Pancreas (tissue), 10 donors: ENCODE data around the gene SPEG. TPM values are rescaled to one million over a fixed set of nuclear protein-coding genes. Genes with fewer than 3 reads are reported as not detected.

Experiments used
- ATAC-seq, 4 donors: fragments of 200-7000 bp; cut with Tn5 transposase; one replicate each; pipeline versions ENCODE4 v1.8.0 to v1.9.1; 2020; ENCODE audit warnings: mild to moderate bottlenecking in 4 of 4, moderate library complexity in 4 of 4
- DNase-seq, 6 donors: peaks; one replicate each; pipeline ENCODE4 v3.0.0-alpha.2; 2020
- FAIRE-seq: peaks from 2 replicates; lab custom pipeline; 2012; peaks lifted over from hg19 to GRCh38; lab: Jason Lieb, UNC
- H3K27ac ChIP-seq, 4 donors: fragments of 200-600 bp; sonication (generic); 1 replicate in 3 of 4; 2 replicates in 1 of 4; pipeline versions ENCODE4 v1.5.0 to v1.8.0; 2020
- H3K27me3 ChIP-seq, 4 donors: fragments of 200-600 bp; one replicate each; pipeline ENCODE4 v1.8.0; 2021
- H3K36me3 ChIP-seq, 3 donors: fragments of 200-600 bp; sonication (generic) in 1 of 3; one replicate each; pipeline versions ENCODE4 v1.5.0 to v1.8.0; 2020 to 2021
- H3K4me1 ChIP-seq, 3 donors: fragments of 200-600 bp; one replicate each; pipeline ENCODE4 v1.8.0; 2021
- H3K4me3 ChIP-seq, 4 donors: fragments of 200-600 bp; sonication (generic) in 2 of 4; one replicate each; pipeline versions ENCODE4 v1.5.0 to v1.8.0; 2020 to 2021
- H3K9me3 ChIP-seq, 4 donors: fragments of 200-600 bp; one replicate each; pipeline ENCODE4 v1.8.0; 2021
- WGBS, 2 donors: extraction: QIAGEN DNeasy Blood & Tissue Kit; methylation state at CpG; one replicate each; pipeline ENCODE4 v1.1.7; 2013; 5-methylcytosine and 5-hydroxymethylcytosine counted together
- intact Hi-C, 3 donors: fragments of 100-400 bp; cut with DNase I; formaldehyde crosslinking; loops; one replicate each; pipeline versions ENCODE4 v1.11.1 to v1.14.2; 2022
- polyA plus RNA-seq, 2 donors: library from polyadenylated mRNA; stranded (reverse); fragments of 200-250 nt; gene quantifications; one replicate each; pipeline ENCODE4 v1.2.3, GENCODE V29; 2013
- total RNA-seq, 6 donors: library from RNA; stranded (reverse); fragmentation: NEBNext Ultra II Directional in 4 of 6; extraction: Animal tissue kit (Norgen Biotek cat#: 25700) in 4 of 6; gene quantifications; one replicate each; pipeline versions ENCODE4 v1.2.1 to v1.2.4, GENCODE V29; 2021 to 2023
- TF ChIP-seq, protein P1 (sequence below), 4 donors: fragments of 200-600 bp; sonication (generic) in 3 of 4; IDR thresholded peaks; one replicate each; pipeline versions ENCODE4 v1.5.0 to v1.8.0; 2021; ENCODE audit warnings: antibody characterized with exemption in 4 of 4
- donor health status: healthy with polysubstance abuse.
- donor health status: DM: no; HTN: no; CAD: no; lungs with moderate emphysema.
- donor health status: DM: no; HTN: no; CAD: no.
- donor health status: control.
- donor health status: control.
- donor health status: Bipolar disorder and iron deficiency.
- donor health status: DM: yes; HTN: yes; CAD: no.
- donor health status: DM: no; HTN: no; CAD: no.
- donor health status: DM: no; HTN: no; CAD: no.
- donor health status: DM: yes; HTN: yes; CAD: no.

SPEG gene
- total and polyA plus RNA-seq, 8 donors: 2.6 to 33.3 (median 4.2) TPM

DNA sequence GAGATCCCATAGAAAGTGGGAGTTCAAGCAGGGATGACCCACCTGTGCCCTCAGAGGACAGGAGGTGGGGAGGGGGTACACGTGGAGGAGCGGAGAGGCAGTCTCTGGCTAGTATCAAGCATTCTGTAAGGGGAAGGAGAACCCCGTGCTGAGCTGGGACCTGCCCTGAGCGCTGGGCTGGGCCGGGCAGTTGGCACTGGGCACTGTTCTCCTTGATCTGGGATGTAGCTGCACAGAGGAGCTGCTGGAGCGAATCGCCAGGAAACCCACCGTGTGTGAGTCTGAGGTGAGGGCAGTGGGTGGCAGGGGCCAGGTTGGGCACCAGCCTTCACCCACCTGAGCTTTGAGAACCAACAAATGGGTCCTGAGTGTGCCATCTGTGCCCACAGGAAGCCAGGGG, 44.3 kb downstream of the SPEG start:
- Histone ChIP-seq H3K4me3 (no peak overlapping the region), H3K4me1 (no peaks in the 10 kb centered on the region), H3K27ac (no peak overlapping the region), H3K9me3 (no peaks in the 10 kb centered on the region), H3K36me3 (no peaks in the 10 kb centered on the region), H3K27me3 (peaks cover 0 to 3% (median 0%) of the 10 kb centered on the region in 4 donors)
- 54 to 64% methylated on average over 8 of the region's 8 CpGs for WGBS, 2 donors
- peak in 1 of 6 donors; percentile 35 for DNase-seq
- ATAC-seq: no peak
- no peak for FAIRE-seq
- intact Hi-C loops: loop anchor here in 1 of 3 donors (5.0 kb wide), 1 partner anchor 48 kb away; no protein-coding TSS in a partner anchor
- TF ChIP-seq, protein P1, sequence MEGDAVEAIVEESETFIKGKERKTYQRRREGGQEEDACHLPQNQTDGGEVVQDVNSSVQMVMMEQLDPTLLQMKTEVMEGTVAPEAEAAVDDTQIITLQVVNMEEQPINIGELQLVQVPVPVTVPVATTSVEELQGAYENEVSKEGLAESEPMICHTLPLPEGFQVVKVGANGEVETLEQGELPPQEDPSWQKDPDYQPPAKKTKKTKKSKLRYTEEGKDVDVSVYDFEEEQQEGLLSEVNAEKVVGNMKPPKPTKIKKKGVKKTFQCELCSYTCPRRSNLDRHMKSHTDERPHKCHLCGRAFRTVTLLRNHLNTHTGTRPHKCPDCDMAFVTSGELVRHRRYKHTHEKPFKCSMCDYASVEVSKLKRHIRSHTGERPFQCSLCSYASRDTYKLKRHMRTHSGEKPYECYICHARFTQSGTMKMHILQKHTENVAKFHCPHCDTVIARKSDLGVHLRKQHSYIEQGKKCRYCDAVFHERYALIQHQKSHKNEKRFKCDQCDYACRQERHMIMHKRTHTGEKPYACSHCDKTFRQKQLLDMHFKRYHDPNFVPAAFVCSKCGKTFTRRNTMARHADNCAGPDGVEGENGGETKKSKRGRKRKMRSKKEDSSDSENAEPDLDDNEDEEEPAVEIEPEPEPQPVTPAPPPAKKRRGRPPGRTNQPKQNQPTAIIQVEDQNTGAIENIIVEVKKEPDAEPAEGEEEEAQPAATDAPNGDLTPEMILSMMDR (IDR thresholded peaks at IDR 0.05): no peak

DNA sequence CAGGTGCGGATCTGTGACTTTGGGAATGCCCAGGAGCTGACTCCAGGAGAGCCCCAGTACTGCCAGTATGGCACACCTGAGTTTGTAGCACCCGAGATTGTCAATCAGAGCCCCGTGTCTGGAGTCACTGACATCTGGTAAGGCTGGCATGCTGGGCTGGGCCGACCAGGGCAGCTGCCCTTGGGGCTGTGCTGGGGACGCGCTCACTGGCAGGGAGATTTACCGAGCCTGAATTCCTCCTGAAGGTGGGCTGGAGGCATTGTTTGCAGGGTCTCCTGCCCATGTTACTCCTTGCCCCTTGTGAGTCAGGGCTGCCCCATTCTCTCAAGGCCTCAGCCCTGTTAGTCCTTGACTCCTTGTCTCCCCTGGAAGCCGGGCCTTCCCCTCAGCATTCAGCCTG, 45.4 kb downstream of the SPEG start:
- H3K4me3 ChIP-seq: no peak overlapping the region
- 75 to 83% methylated on average over 8 of the region's 8 CpGs for WGBS, 2 donors
- peaks cover 0 to 9% (median 0%) of the 10 kb centered on the region in 4 donors for H3K27me3 ChIP-seq
- H3K4me1 ChIP-seq: peaks cover 0 to 7% (median 6%) of the 10 kb centered on the region in 3 donors
- intact Hi-C loops: no loop called here
- ATAC-seq (no peak), FAIRE-seq (no peak), DNase-seq (peak in 2 of 6 donors; percentile 6 to 47)
- TF ChIP-seq, protein P1 (IDR thresholded peaks at IDR 0.05): no peak
- H3K9me3 ChIP-seq: no peaks in the 10 kb centered on the region
- no peak overlapping the region for H3K27ac ChIP-seq
- H3K36me3 ChIP-seq: no peaks in the 10 kb centered on the region

DNA sequence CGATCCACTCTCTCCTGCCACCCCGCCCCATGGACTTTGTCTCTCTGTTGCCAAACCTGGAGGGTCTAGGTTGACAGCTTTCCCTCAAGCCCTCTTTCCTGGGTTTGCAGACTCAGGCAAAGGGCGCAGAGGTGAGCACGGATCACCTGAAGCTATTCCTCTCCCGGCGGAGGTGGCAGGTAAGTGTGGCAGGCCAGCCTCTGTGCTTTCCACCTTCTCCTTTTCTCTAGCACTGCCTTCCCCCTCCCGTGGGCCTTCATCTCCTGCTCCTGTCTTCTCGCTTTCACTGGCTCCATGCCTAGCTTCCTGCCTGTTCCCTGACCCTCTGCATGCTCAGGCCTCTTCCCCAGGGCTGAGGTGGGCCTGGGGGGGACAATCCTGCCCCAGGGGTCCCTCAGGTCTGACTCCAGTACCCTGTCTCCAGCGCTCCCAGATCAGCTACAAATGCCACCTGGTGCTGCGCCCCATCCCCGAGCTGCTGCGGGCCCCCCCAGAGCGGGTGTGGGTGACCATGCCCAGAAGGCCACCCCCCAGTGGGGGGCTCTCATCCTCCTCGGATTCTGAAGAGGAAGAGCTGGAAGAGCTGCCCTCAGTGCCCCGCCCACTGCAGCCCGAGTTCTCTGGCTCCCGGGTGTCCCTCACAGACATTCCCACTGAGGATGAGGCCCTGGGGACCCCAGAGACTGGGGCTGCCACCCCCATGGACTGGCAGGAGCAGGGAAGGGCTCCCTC, 48.2 kb downstream of the SPEG start:
- H3K4me3 ChIP-seq: no peak overlapping the region
- FAIRE-seq (no peak), ATAC-seq (no peak), DNase-seq (peak in 2 of 6 donors; percentile 18 to 70)
- WGBS, 2 donors: 69 to 77% methylated on average over 17 of the region's 17 CpGs
- H3K36me3 ChIP-seq: no peaks in the 10 kb centered on the region
- intact Hi-C loops: no loop called here
- peaks cover 0 to 9% (median 0%) of the 10 kb centered on the region in 4 donors for H3K27me3 ChIP-seq
- TF ChIP-seq, protein P1 (IDR thresholded peaks at IDR 0.05): no peak
- no peak overlapping the region for H3K27ac ChIP-seq
- H3K4me1 ChIP-seq: peaks cover 0 to 7% (median 6%) of the 10 kb centered on the region in 3 donors
- no peaks in the 10 kb centered on the region for H3K9me3 ChIP-seq

DNA sequence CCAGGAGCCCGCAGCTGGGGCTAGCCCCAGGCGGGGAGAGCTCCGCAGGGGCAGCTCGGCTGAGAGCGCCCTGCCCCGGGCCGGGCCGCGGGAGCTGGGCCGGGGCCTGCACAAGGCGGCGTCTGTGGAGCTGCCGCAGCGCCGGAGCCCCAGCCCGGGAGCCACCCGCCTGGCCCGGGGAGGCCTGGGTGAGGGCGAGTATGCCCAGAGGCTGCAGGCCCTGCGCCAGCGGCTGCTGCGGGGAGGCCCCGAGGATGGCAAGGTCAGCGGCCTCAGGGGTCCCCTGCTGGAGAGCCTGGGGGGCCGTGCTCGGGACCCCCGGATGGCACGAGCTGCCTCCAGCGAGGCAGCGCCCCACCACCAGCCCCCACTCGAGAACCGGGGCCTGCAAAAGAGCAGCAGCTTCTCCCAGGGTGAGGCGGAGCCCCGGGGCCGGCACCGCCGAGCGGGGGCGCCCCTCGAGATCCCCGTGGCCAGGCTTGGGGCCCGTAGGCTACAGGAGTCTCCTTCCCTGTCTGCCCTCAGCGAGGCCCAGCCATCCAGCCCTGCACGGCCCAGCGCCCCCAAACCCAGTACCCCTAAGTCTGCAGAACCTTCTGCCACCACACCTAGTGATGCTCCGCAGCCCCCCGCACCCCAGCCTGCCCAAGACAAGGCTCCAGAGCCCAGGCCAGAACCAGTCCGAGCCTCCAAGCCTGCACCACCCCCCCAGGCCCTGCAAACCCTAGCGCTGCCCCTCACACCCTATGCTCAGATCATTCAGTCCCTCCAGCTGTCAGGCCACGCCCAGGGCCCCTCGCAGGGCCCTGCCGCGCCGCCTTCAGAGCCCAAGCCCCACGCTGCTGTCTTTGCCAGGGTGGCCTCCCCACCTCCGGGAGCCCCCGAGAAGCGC, 49.1 kb downstream of the SPEG start:
- 20 to 22% methylated on average over 43 to 58 of the region's 58 CpGs for WGBS, 2 donors
- Histone ChIP-seq H3K9me3 (no peaks in the 10 kb centered on the region), H3K27ac (no peak overlapping the region), H3K4me1 (peaks cover 0 to 7% (median 6%) of the 10 kb centered on the region in 3 donors), H3K36me3 (no peaks in the 10 kb centered on the region), H3K27me3 (peaks cover 0 to 9% (median 0%) of the 10 kb centered on the region in 4 donors), H3K4me3 (peak overlapping the region in 2 of 4 donors; percentile 26 to 40)
- DNase-seq (peak in 3 of 6 donors; percentile 31 to 78 (median 59)), ATAC-seq (peak in 3 of 4 donors; percentile 20 to 44 (median 30)), FAIRE-seq (no peak)
- intact Hi-C loops: no loop called here
- TF ChIP-seq, protein P1 (IDR thresholded peaks at IDR 0.05): no peak
